ENCODE data around the gene ATG16L1.

The ATG16L1 gene

DNA sequence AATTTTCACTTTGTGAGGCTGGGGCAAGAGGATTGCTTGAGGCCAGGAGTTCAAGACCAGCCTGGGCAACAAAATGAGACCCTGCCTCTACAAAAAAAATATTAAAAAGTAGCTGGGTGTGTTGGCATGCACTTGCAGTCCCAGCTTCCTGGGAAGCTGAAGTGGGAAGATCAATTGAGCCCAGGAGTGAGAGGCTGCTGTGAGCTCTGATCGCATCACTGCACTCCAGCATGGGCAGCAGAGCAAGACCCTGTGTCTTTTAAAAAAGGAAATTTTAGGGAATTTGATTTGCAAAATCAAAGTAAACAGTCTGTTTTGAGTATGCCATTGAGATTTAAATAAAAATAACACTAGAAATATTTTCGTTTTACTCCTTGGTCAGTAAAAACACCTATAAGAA lies 27.4 kb downstream of the ATG16L1 start:
- H3K36me3 ChIP-seq (replicated peaks; ENCODE audit: low read depth, low read length), result peaks cover 37% of the 10 kb centered on the region
- H3K27me3 ChIP-seq (ENCODE audit: low read depth, low read length), result no peaks in the 10 kb centered on the region
- no peak overlapping the region for H3K4me2 ChIP-seq (ENCODE audit: low read length)
- TF ChIP-seq EZH2phosphoT487 (IDR thresholded peaks at IDR 0.05; ENCODE audit: low read depth), result no peak
- TF ChIP-seq, protein P1, sequence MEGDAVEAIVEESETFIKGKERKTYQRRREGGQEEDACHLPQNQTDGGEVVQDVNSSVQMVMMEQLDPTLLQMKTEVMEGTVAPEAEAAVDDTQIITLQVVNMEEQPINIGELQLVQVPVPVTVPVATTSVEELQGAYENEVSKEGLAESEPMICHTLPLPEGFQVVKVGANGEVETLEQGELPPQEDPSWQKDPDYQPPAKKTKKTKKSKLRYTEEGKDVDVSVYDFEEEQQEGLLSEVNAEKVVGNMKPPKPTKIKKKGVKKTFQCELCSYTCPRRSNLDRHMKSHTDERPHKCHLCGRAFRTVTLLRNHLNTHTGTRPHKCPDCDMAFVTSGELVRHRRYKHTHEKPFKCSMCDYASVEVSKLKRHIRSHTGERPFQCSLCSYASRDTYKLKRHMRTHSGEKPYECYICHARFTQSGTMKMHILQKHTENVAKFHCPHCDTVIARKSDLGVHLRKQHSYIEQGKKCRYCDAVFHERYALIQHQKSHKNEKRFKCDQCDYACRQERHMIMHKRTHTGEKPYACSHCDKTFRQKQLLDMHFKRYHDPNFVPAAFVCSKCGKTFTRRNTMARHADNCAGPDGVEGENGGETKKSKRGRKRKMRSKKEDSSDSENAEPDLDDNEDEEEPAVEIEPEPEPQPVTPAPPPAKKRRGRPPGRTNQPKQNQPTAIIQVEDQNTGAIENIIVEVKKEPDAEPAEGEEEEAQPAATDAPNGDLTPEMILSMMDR (IDR thresholded peaks at IDR 0.05; ENCODE audit: low read depth, low read length), result no peak
- H2AFZ ChIP-seq (ENCODE audit: low read depth, low read length), result no peak overlapping the region
- no peak overlapping the region for H3K9ac ChIP-seq (ENCODE audit: low read length)
- H3K9me3 ChIP-seq (ENCODE audit: insufficient read depth, low read length), result no peaks in the 10 kb centered on the region
- H3K4me1 ChIP-seq (ENCODE audit: low read length), result no peaks in the 10 kb centered on the region
- no peaks in the 10 kb centered on the region for H4K20me1 ChIP-seq (ENCODE audit: insufficient read depth, low read length)
- no peak overlapping the region for H3K27ac ChIP-seq (ENCODE audit: low read length)
- no peak overlapping the region for H3K4me3 ChIP-seq (ENCODE audit: low read length)
- H3K79me2 ChIP-seq (ENCODE audit: low read length), result no peaks in the 10 kb centered on the region

DNA sequence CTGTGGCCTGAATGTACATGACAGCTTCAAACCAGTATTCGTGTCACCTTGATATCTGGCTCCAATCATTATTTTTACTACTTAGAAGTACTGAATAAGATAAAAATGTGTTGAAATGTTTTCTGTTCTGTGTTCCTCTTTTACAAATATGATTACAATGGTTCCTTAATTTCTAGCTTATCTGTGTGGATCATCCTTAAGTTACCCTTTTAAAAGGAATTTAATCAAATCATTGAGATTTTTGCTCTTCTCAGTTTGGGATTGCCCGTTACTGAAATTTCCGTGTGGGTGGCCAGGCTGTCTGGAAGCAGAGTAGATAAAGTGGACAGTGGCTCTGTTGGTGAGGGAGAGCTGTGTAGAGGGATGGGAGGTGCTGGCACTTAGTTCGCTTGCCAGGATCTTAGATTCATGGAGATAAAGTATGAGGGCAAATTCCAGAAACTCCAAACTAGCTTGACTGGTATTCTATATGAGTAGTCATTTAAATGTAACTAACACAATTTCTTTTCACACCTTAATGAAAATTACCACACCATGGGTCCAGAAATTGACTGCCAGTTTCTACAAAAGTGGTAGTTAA lies 28.7 kb downstream of the ATG16L1 start:
- no peaks in the 10 kb centered on the region for H3K9me3 ChIP-seq (ENCODE audit: insufficient read depth, low read length)

DNA sequence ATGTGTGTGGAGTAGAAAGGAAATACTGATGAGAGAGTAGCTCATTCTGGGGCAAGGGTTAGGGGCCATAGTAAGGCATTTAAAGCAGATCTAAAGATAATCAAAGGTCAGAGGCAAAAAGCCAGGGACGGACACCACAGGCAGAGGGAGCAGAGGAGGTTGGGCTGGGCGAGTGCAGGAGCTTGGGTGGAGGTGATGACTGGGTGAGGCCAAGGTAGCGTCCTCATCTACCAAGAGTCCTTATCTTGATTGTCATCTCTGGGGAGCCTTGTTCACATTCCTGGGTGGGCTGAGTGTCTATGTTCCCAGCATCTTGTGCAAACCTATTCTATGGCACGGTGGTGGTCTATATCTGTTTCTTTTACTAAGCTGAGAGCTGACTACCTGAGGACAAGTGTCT lies 30.1 kb downstream of the ATG16L1 start:
- H3K4me1 ChIP-seq (ENCODE audit: low read length), result no peaks in the 10 kb centered on the region
- no peak overlapping the region for H3K27ac ChIP-seq (ENCODE audit: low read length)
- no peak overlapping the region for H3K4me2 ChIP-seq (ENCODE audit: low read length)
- H3K27me3 ChIP-seq (ENCODE audit: low read depth, low read length), result no peaks in the 10 kb centered on the region
- no peaks in the 10 kb centered on the region for H3K79me2 ChIP-seq (ENCODE audit: low read length)
- H3K9ac ChIP-seq (ENCODE audit: low read length), result no peak overlapping the region
- H2AFZ ChIP-seq (ENCODE audit: low read depth, low read length), result no peak overlapping the region
- TF ChIP-seq EZH2phosphoT487 (IDR thresholded peaks at IDR 0.05; ENCODE audit: low read depth), result no peak
- TF ChIP-seq, protein P1 (IDR thresholded peaks at IDR 0.05; ENCODE audit: low read depth, low read length), result no peak
- no peak overlapping the region for H3K4me3 ChIP-seq (ENCODE audit: low read length)
- H3K9me3 ChIP-seq (ENCODE audit: insufficient read depth, low read length), result no peaks in the 10 kb centered on the region
- H4K20me1 ChIP-seq (ENCODE audit: insufficient read depth, low read length), result no peaks in the 10 kb centered on the region
- peaks cover 34% of the 10 kb centered on the region for H3K36me3 ChIP-seq (replicated peaks; ENCODE audit: low read depth, low read length)

More for the DNA sequence above, 28.7 kb downstream of the ATG16L1 start:
- Histone ChIP-seq H3K4me2 (ENCODE audit: low read length) (no peak overlapping the region), H3K27ac (ENCODE audit: low read length) (no peak overlapping the region), H3K36me3 (replicated peaks; ENCODE audit: low read depth, low read length) (peaks cover 37% of the 10 kb centered on the region), H4K20me1 (ENCODE audit: insufficient read depth, low read length) (no peaks in the 10 kb centered on the region), H3K27me3 (ENCODE audit: low read depth, low read length) (no peaks in the 10 kb centered on the region), H3K9ac (ENCODE audit: low read length) (no peak overlapping the region), H3K4me3 (ENCODE audit: low read length) (no peak overlapping the region), H2AFZ (ENCODE audit: low read depth, low read length) (no peak overlapping the region), H3K4me1 (ENCODE audit: low read length) (no peaks in the 10 kb centered on the region), H3K79me2 (ENCODE audit: low read length) (no peaks in the 10 kb centered on the region)
- TF ChIP-seq, protein P1 (IDR thresholded peaks at IDR 0.05; ENCODE audit: low read depth, low read length), result no peak
- no peak for TF ChIP-seq EZH2phosphoT487 (IDR thresholded peaks at IDR 0.05; ENCODE audit: low read depth)

DNA sequence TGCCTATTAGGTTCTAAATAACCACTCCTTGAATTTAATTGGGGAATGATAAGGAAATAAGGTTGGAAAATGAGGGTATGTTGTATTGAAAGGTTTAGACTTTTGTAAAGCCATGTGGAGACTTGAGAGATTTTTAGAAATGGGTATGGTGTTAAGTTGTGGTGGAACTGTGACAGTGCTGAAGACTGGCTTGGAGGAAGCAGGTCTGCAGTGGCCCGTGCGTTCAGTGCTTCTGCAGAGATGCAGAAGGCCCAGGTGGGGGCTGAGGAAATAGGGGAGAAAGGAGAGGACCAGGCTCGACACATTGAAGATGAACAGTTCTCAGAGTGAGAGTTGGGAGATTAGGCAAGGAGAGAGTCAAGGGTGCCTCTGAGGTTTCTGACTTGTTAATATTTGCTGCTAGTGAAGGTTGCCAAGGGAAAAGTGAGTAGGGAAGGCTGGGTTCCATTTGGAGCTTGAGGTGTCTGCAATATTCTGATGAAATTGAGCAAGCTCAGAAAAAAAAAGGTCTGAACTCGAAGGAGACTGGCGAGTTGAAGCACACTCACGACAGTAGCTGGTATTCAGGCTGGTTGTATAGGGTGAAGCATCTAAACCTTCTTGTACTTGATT lies 30.6 kb downstream of the ATG16L1 start:
- no peaks in the 10 kb centered on the region for H4K20me1 ChIP-seq (ENCODE audit: insufficient read depth, low read length)
- H3K27ac ChIP-seq (ENCODE audit: low read length), result no peak overlapping the region
- H3K36me3 ChIP-seq (replicated peaks; ENCODE audit: low read depth, low read length), result peaks cover 37% of the 10 kb centered on the region
- H3K4me2 ChIP-seq (ENCODE audit: low read length), result no peak overlapping the region
- no peaks in the 10 kb centered on the region for H3K79me2 ChIP-seq (ENCODE audit: low read length)
- H3K4me3 ChIP-seq (ENCODE audit: low read length), result no peak overlapping the region
- TF ChIP-seq, protein P1 (IDR thresholded peaks at IDR 0.05; ENCODE audit: low read depth, low read length), result no peak
- no peak for TF ChIP-seq EZH2phosphoT487 (IDR thresholded peaks at IDR 0.05; ENCODE audit: low read depth)
- no peak overlapping the region for H3K9ac ChIP-seq (ENCODE audit: low read length)
- H2AFZ ChIP-seq (ENCODE audit: low read depth, low read length), result no peak overlapping the region
- H3K4me1 ChIP-seq (ENCODE audit: low read length), result no peaks in the 10 kb centered on the region
- H3K9me3 ChIP-seq (ENCODE audit: insufficient read depth, low read length), result no peaks in the 10 kb centered on the region
- H3K27me3 ChIP-seq (ENCODE audit: low read depth, low read length), result no peaks in the 10 kb centered on the region

All from OCI-LY3 (cell line).